GM19043 (cell line): ENCODE measurements around the gene SYTL1.

Experiments
- ATAC-seq: cut with Tn5 transposase; IDR thresholded peaks from one replicate; pipeline ENCODE4 v1.9.1; 2021; ENCODE audit warnings: low read depth; ENCODE audit not compliant: unreplicated experiment

Gene SYTL1

GRCh38 chr1:27361044-27361402, 19.2 kb downstream of the SYTL1 start:
- ATAC-seq, result no peak

- no peak for ATAC-seq
These were observed 19.7 kb downstream of the SYTL1 start for GRCh38 chr1:27361553-27361952.

GRCh38 chr1:27363766-27364695, 22.2 kb downstream of the SYTL1 start:
- no peak for ATAC-seq

- ATAC-seq, result no peak
These were observed 23.0 kb downstream of the SYTL1 start for GRCh38 chr1:27364696-27365371.

GRCh38 chr1:27365372-27366112, 23.7 kb downstream of the SYTL1 start:
- ATAC-seq, result peak; percentile 40

- ATAC-seq, result no peak
These were observed 24.2 kb downstream of the SYTL1 start for GRCh38 chr1:27366113-27366410.

GRCh38 chr1:27366411-27367159, 24.8 kb downstream of the SYTL1 start, which contains the start of gene MAP3K6:
Gene MAP3K6 (minus strand): TSS chr1:27366961. CDS start chr1:27366597, 364 bp downstream.
- no peak for ATAC-seq

- no peak for ATAC-seq
These were observed 25.4 kb downstream of the SYTL1 start for GRCh38 chr1:27367160-27367650.

- no peak for ATAC-seq
These were observed 27.2 kb downstream of the SYTL1 start for GRCh38 chr1:27368869-27369582.

- ATAC-seq, result no peak
These were observed 30.4 kb downstream of the SYTL1 start for GRCh38 chr1:27372022-27372807.

- ATAC-seq, result no peak
These were observed 31.2 kb downstream of the SYTL1 start for GRCh38 chr1:27372808-27373690.

- no peak for ATAC-seq
These were observed 32.7 kb downstream of the SYTL1 start, which contains the start of gene FCN3 for GRCh38 chr1:27374362-27375086. Gene FCN3 (minus strand): TSS chr1:27374824. CDS start chr1:27374818, 6 bp downstream.

- ATAC-seq, result no peak
These were observed 36.1 kb downstream of the SYTL1 start for GRCh38 chr1:27377760-27378495.

- ATAC-seq, result no peak
These were observed 37.8 kb downstream of the SYTL1 start for GRCh38 chr1:27379564-27380122.

GRCh38 chr1:27380224-27380623, 38.4 kb downstream of the SYTL1 start:
- ATAC-seq, result no peak
